Metanephros (tissue), 1 donor: ENCODE results near the gene CALHM4. TPM values are rescaled to one million over a fixed set of nuclear protein-coding genes. Genes with fewer than 3 reads are reported as not detected.

Experiments
- total RNA-seq: library from RNA; depleted of rRNA; stranded (reverse); fragments of >200 nt; gene quantifications from one replicate; pipeline ENCODE4 v1.2.3, GENCODE V29; 2014

CALHM4 gene
- total RNA-seq, result not detected

GRCh38 chr6:116553451-116553850 is at the start of gene CALHM4:
Gene CALHM4 (plus strand): TSS chr6:116553751. CDS start chr6:116553794, 43 bp downstream.

DNA sequence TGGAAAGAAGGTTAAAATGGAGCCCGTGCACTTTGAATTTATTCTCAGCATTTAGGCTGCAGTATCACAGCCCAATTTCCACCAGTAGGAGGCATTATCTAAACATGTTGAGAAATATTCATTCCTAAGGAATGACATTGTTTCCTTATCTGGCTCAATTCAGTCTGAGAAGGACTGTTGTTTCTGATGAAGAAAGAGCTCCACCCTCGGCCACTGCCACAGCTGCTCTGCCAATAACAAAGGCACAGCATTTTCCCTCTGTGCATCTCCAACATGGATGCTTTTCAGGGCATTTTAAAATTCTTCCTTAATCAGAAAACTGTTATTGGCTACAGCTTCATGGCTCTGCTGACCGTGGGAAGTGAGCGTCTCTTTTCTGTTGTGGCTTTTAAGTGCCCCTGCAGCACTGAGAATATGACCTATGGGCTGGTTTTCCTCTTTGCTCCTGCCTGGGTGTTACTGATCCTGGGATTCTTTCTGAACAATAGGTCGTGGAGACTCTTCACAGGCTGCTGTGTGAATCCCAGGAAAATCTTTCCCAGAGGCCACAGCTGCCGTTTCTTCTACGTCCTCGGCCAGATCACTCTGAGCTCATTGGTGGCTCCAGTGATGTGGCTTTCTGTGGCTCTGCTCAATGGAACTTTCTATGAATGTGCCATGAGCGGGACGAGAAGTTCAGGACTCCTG is 42.0 kb upstream of the CALHM4 start, which contains the start of gene CALHM5:
CALHM5 (plus strand) TSS at position 216 of the 687 bp plus-strand sequence; CDS start at position 274, 58 bp downstream.

GRCh38 chr6:116545651-116546050 is 7.9 kb upstream of the CALHM4 start, which contains the start of gene TRAPPC3L:
Gene TRAPPC3L (minus strand): TSS chr6:116545684. CDS start chr6:116545514, 170 bp downstream.

DNA sequence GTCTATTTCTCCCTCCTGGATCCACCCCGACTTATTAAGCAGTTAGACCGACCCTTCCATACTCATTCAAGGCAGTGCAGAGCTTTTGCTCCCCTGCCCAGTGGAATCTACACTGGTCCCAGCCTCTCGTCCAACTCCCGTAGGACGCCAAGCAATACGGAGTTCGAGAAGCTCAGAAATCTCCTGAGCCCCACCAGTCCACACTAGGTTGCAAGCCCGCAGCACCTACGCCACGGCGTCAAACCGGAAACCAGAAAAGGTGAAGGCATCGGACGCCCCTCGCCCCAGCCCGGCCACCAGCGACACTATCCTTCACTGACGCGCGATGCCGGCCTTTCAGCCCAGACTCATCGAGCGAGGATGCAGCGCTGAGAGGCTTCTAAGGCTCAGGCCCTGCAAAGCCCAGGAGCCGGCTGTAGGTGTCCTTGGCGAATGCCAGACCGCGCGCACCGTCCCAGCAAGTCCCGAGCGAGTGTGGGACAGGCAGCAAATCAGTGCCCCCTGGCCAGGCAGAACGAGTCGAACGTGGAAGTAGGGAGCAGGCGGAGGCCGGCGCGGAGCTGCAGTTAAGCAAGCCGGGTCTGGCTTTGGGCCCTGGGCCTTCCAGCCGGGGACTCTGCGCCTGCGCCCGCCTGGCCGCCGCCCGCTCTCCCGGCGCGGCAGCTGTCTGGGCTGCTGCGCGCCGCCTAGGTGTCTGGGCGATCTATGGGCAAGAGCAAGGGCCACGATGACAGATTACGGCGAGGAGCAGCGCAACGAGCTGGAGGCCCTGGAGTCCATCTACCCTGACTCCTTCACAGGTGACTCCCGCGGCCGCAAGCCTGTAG is 17.5 kb downstream of the CALHM4 start, which contains the start of gene RWDD1:
RWDD1 (plus strand) TSS at position 649 of the 827 bp plus-strand sequence; CDS start at position 728, 79 bp downstream.

Other genes with a start within 250 kb of the CALHM4 start
- 46.9 TPM for gene DSE, start 182.8 kb upstream of the CALHM4 start, total RNA-seq
- gene CALHM6, start 92.4 kb upstream of the CALHM4 start, total RNA-seq, result 4.2 TPM
- 2.2 TPM for gene CALHM5, start 42.1 kb upstream of the CALHM4 start, total RNA-seq
- gene TRAPPC3L, start 8.1 kb upstream of the CALHM4 start, total RNA-seq, result 0.06 TPM
- 16.9 TPM for gene RWDD1, start 17.8 kb downstream of the CALHM4 start, total RNA-seq
- 1.9 TPM for gene RSPH4A, start 62.7 kb downstream of the CALHM4 start, total RNA-seq
- 12.3 TPM for gene ZUP1, start 115.0 kb downstream of the CALHM4 start, total RNA-seq
- gene KPNA5, start 127.5 kb downstream of the CALHM4 start, total RNA-seq, result 21.1 TPM
- 13.5 TPM for gene FAM162B, start 212.0 kb downstream of the CALHM4 start, total RNA-seq